Chondrocyte (in vitro differentiated cells): ENCODE measurements around the gene COTL1. TPM values are rescaled to one million over a fixed set of nuclear protein-coding genes. Genes with fewer than 3 reads are reported as not detected.

ENCODE experiments used
- DNase-seq: peaks from one replicate; pipeline ENCODE4 v3.0.0; 2021; ENCODE audit warnings: mixed read lengths, low spot score
- H3K27ac Mint-ChIP-seq: one replicate; pipeline ENCODE4 v1.8.0; 2021; ENCODE audit warnings: mild to moderate bottlenecking, moderate library complexity, mixed read lengths; ENCODE audit not compliant: unreplicated experiment
- H3K27me3 Mint-ChIP-seq: 2 replicates; pipeline ENCODE4 v1.8.0; 2021; ENCODE audit warnings: low read depth, mixed read lengths
- H3K36me3 Mint-ChIP-seq: 2 replicates; pipeline ENCODE4 v1.8.0; 2021; ENCODE audit warnings: low read depth, mixed read lengths
- H3K4me1 Mint-ChIP-seq: 2 replicates; pipeline ENCODE4 v1.8.0; 2021; ENCODE audit warnings: low read depth, mild to moderate bottlenecking, mixed read lengths
- H3K4me3 Mint-ChIP-seq: one replicate; pipeline ENCODE4 v1.8.0; 2021; ENCODE audit warnings: mild to moderate bottlenecking, moderate library complexity, mixed read lengths; ENCODE audit not compliant: unreplicated experiment
- H3K9me3 Mint-ChIP-seq: 2 replicates; pipeline ENCODE4 v1.8.0; 2021; ENCODE audit warnings: low read depth, mixed read lengths
- CTCF ChIP-seq: fragments of 200-600 bp; sonication (generic); IDR thresholded peaks from 2 replicates; pipeline ENCODE4 v1.5.0; 2021; ENCODE audit warnings: antibody characterized with exemption, mild to moderate bottlenecking, moderate library complexity
- total RNA-seq: library from RNA; stranded (reverse); gene quantifications from 3 replicates; pipeline ENCODE4 v1.2.1, GENCODE V29; 2021

COTL1 gene
- total RNA-seq, 1 donor from 2014 or later: 52.8 TPM

DNA sequence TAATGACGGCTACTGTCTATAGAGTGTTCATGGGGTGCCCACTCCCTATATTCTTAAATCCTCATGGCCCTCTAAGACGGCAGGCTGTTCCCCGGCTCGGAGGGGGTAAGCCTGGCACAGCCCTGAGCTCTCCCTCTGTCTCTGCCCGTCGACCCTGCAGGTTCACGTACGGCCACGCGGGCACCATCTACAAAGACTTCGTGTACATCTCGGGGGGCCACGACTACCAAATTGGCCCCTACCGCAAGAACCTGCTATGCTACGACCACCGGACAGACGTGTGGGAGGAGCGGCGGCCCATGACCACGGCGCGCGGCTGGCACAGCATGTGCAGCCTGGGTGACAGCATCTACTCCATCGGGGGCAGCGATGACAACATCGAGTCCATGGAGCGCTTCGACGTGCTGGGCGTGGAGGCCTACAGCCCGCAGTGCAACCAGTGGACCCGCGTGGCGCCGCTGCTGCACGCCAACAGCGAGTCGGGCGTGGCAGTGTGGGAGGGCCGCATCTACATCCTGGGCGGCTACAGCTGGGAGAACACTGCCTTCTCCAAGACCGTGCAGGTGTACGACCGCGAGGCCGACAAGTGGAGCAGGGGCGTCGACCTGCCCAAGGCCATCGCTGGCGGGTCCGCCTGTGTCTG is 43.7 kb upstream of the COTL1 start:
- Mint-ChIP-seq H3K4me1 (no peaks in the 10 kb centered on the region), H3K4me3 (no peak overlapping the region), H3K9me3 (no peaks in the 10 kb centered on the region), H3K27ac (no peak overlapping the region), H3K36me3 (peaks cover 56% of the 10 kb centered on the region), H3K27me3 (no peaks in the 10 kb centered on the region)
- TF ChIP-seq CTCF: no peak
- DNase-seq: no peak

GRCh38 chr16:84660973-84661372 is 43.1 kb upstream of the COTL1 start:
- peaks cover 56% of the 10 kb centered on the region for H3K36me3 Mint-ChIP-seq

GRCh38 chr16:84659656-84660300 is 41.9 kb upstream of the COTL1 start:
- no peaks in the 10 kb centered on the region for H3K27me3 Mint-ChIP-seq
- H3K4me3 Mint-ChIP-seq: no peak overlapping the region
- TF ChIP-seq CTCF: no peak
- H3K9me3 Mint-ChIP-seq: no peaks in the 10 kb centered on the region
- H3K4me1 Mint-ChIP-seq: peaks cover 4% of the 10 kb centered on the region
- H3K36me3 Mint-ChIP-seq: peaks cover 60% of the 10 kb centered on the region
- no peak overlapping the region for H3K27ac Mint-ChIP-seq
- no peak for DNase-seq

More at GRCh38 chr16:84660973-84661372, 43.1 kb upstream of the COTL1 start:
- DNase-seq: no peak
- Mint-ChIP-seq H3K27ac (no peak overlapping the region), H3K4me3 (no peak overlapping the region), H3K27me3 (no peaks in the 10 kb centered on the region), H3K9me3 (no peaks in the 10 kb centered on the region), H3K4me1 (no peaks in the 10 kb centered on the region)
- no peak for TF ChIP-seq CTCF

DNA sequence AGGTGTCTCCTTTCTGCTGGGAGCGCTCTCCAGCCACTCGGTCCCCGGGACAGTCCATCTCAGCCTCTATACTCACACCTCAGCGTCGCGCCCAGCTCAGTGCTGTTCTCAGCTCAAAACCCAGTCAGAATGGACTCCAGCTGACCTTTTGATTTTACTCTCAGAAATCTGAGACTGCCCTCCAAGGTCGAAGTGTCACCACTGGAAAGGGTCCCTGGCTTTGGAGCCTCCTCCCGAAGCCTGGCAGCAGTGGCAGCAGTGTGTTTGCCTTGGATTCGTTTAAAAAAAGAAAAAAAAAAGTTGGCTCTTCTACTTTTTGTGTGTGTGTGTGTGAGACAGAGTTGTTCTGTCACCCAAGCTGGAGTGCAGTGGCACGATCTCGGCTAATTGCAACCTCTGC is 40.8 kb upstream of the COTL1 start:
- no peak for TF ChIP-seq CTCF

DNA sequence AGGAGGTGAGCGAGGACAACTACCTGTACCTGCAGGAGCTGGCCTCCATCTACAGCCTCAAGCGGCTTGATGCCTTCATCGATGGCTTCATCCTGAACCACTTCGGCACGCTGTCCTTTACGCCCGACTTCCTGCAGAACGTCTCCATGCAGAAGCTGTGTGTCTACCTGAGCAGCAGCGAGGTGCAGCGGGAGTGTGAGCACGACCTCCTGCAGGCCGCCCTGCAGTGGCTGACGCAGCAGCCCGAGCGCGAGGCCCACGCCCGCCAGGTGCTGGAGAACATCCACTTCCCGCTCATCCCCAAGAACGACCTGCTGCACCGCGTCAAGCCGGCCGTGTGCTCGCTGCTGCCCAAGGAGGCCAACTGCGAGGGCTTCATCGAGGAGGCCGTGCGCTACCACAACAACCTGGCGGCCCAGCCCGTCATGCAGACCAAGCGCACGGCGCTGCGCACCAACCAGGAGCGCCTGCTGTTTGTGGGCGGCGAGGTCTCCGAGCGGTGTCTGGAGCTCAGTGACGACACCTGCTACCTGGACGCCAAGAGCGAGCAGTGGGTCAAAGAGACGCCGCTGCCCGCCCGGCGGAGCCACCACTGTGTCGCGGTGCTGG is 39.5 kb upstream of the COTL1 start:
- no peaks in the 10 kb centered on the region for H3K27me3 Mint-ChIP-seq
- no peak for DNase-seq
- H3K27ac Mint-ChIP-seq: no peak overlapping the region
- TF ChIP-seq CTCF: no peak
- no peak overlapping the region for H3K4me3 Mint-ChIP-seq
- peaks cover 49% of the 10 kb centered on the region for H3K36me3 Mint-ChIP-seq
- peaks cover 4% of the 10 kb centered on the region for H3K4me1 Mint-ChIP-seq
- no peaks in the 10 kb centered on the region for H3K9me3 Mint-ChIP-seq

More for the DNA sequence above, 40.8 kb upstream of the COTL1 start:
- H3K36me3 Mint-ChIP-seq: peaks cover 53% of the 10 kb centered on the region
- no peak overlapping the region for H3K27ac Mint-ChIP-seq
- peaks cover 4% of the 10 kb centered on the region for H3K4me1 Mint-ChIP-seq
- DNase-seq: no peak
- H3K27me3 Mint-ChIP-seq: no peaks in the 10 kb centered on the region
- no peak overlapping the region for H3K4me3 Mint-ChIP-seq
- no peaks in the 10 kb centered on the region for H3K9me3 Mint-ChIP-seq
